Ishikawa (cell line): ENCODE results near the gene RCAN2.

Experiments
- CEBPB ChIP-seq: IDR thresholded peaks from 2 replicates; pipeline ENCODE4 v1.6.1; 2012
- CREB1 ChIP-seq: IDR thresholded peaks from 2 replicates; pipeline ENCODE4 v1.6.1; 2012; ENCODE audit warnings: low read depth
- EGR1 ChIP-seq: IDR thresholded peaks from 2 replicates; pipeline ENCODE4 v1.6.1; 2012
- EP300 ChIP-seq: IDR thresholded peaks from 2 replicates; pipeline ENCODE4 v1.6.1; 2012; ENCODE audit warnings: borderline replicate concordance
- FOXM1 ChIP-seq: IDR thresholded peaks from 2 replicates; pipeline ENCODE4 v1.6.1; 2012; ENCODE audit warnings: low read depth, borderline replicate concordance
- MAX ChIP-seq: IDR thresholded peaks from 2 replicates; pipeline ENCODE4 v1.6.1; 2012
- NFIC ChIP-seq: IDR thresholded peaks from 2 replicates; pipeline ENCODE4 v1.6.1; 2012
- RAD21 ChIP-seq: IDR thresholded peaks from 2 replicates; pipeline ENCODE4 v1.6.1; 2012; ENCODE audit warnings: low read depth
- REST ChIP-seq: IDR thresholded peaks from 2 replicates; pipeline ENCODE4 v1.6.1; 2012; ENCODE audit warnings: low read depth, mild to moderate bottlenecking
- TAF1 ChIP-seq: IDR thresholded peaks from 2 replicates; pipeline ENCODE4 v1.6.1; 2012; ENCODE audit warnings: low read depth, mild to moderate bottlenecking
- TCF12 ChIP-seq: IDR thresholded peaks from 2 replicates; pipeline ENCODE4 v1.6.1; 2012; ENCODE audit warnings: low read depth
- TEAD4 ChIP-seq: IDR thresholded peaks from 2 replicates; pipeline ENCODE4 v1.6.1; 2012
- USF1 ChIP-seq: IDR thresholded peaks from 2 replicates; pipeline ENCODE4 v1.6.1; 2012
- YY1 ChIP-seq: IDR thresholded peaks from 2 replicates; pipeline ENCODE4 v1.6.1; 2012; ENCODE audit warnings: low read depth
- ZBTB7A ChIP-seq: IDR thresholded peaks from 2 replicates; pipeline ENCODE4 v1.6.1; 2012; ENCODE audit warnings: low read depth

The RCAN2 gene

GRCh38 chr6:46217671-46218131 is 273.5 kb downstream of the RCAN2 start:
- TF ChIP-seq TAF1 (no peak), REST (no peak), TEAD4 (no peak), EGR1 (no peak), MAX (no peak), NFIC (no peak), ZBTB7A (no peak), CEBPB (no peak), RAD21 (no peak), CREB1 (no peak), YY1 (no peak), USF1 (no peak), FOXM1 (no peak), EP300 (no peak), TCF12 (no peak)

GRCh38 chr6:46216879-46217278 is 274.4 kb downstream of the RCAN2 start:
- no peak for TF ChIP-seq EGR1
- TF ChIP-seq YY1: no peak
- no peak for TF ChIP-seq USF1
- no peak for TF ChIP-seq MAX
- no peak for TF ChIP-seq ZBTB7A
- TF ChIP-seq TCF12: no peak

GRCh38 chr6:46215777-46216176 is 275.5 kb downstream of the RCAN2 start:
- TF ChIP-seq MAX (no peak), USF1 (no peak), REST (no peak)

GRCh38 chr6:46215213-46215612 is 276.0 kb downstream of the RCAN2 start:
- TF ChIP-seq CREB1: no peak
- no peak for TF ChIP-seq TCF12
- no peak for TF ChIP-seq REST
- TF ChIP-seq EP300: no peak
- TF ChIP-seq EGR1: no peak
- TF ChIP-seq MAX: no peak
- TF ChIP-seq RAD21: no peak
- TF ChIP-seq YY1: no peak
- no peak for TF ChIP-seq ZBTB7A
- TF ChIP-seq USF1: no peak
